ENCODE measurements around the gene VILL.
"Not testable (repeated sequence)": the region's sequence is repeated elsewhere in the genome, so short reads cannot be mapped to it uniquely, and the experiment has no call there.

Gene VILL

GRCh38 chr3:38032328-38032865 lies 41.8 kb downstream of the VILL start:
- no peaks in the 10 kb centered on the region for H3K36me3 ChIP-seq (ENCODE audit: control insufficient read depth in 5 of 5, insufficient read depth in 5 of 5, low read length in 5 of 5)
- peaks cover 0 to 31% (median 21%) of the 10 kb centered on the region in 5 donors for H3K4me1 ChIP-seq (ENCODE audit: control insufficient read depth in 5 of 5, insufficient read depth in 5 of 5, low read length in 5 of 5)
- H3K4me3 ChIP-seq (ENCODE audit: low read depth in 1 of 5, low read length in 5 of 5): no peak overlapping the region
- H3K9ac ChIP-seq (ENCODE audit: low read length in 5 of 5): no peak overlapping the region
- H3K27me3 ChIP-seq (ENCODE audit: control insufficient read depth in 5 of 5, insufficient read depth in 4 of 5, low read length in 5 of 5): no peaks in the 10 kb centered on the region
- no peak overlapping the region for H3K27ac ChIP-seq (ENCODE audit: low read depth, low read length)
- H3K9me3 ChIP-seq (ENCODE audit: control insufficient read depth in 5 of 5, low read length in 5 of 5): no peaks in the 10 kb centered on the region

DNA sequence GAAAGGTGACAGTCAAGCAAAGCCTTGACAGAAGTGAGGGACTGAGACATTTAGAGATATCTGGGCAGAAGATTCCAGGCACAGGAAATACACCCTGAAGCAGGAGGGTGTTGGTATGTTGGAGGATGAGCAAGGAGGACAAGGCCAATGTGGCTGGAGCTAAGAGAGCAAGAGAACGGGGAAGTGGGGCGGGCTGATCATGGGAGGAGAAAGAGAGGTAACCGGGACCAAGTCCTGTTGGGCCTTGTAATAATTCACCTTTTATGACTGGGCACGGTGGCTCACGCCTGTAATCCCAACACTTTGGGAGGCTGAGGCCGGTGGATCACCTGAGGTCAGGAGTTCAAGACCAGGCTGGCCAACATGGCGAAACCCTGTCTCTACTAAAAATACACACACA lies 43.0 kb downstream of the VILL start:
- not testable (repeated sequence) for H3K4me3 ChIP-seq (ENCODE audit: low read depth in 1 of 5, low read length in 5 of 5); H3K27me3 ChIP-seq (ENCODE audit: control insufficient read depth in 5 of 5, insufficient read depth in 4 of 5, low read length in 5 of 5); H3K9me3 ChIP-seq (ENCODE audit: control insufficient read depth in 5 of 5, low read length in 5 of 5); H3K27ac ChIP-seq (ENCODE audit: low read depth, low read length); H3K9ac ChIP-seq (ENCODE audit: low read length in 5 of 5); H3K36me3 ChIP-seq (ENCODE audit: control insufficient read depth in 5 of 5, insufficient read depth in 5 of 5, low read length in 5 of 5)
- H3K4me1 ChIP-seq (ENCODE audit: control insufficient read depth in 5 of 5, insufficient read depth in 5 of 5, low read length in 5 of 5): peaks cover 0 to 22% (median 17%) of the 10 kb centered on the region in 5 donors

GRCh38 chr3:38034335-38034734 lies 43.7 kb downstream of the VILL start:
- not testable (repeated sequence) for H3K9me3 ChIP-seq (ENCODE audit: control insufficient read depth in 5 of 5, low read length in 5 of 5); H3K36me3 ChIP-seq (ENCODE audit: control insufficient read depth in 5 of 5, insufficient read depth in 5 of 5, low read length in 5 of 5); H3K4me3 ChIP-seq (ENCODE audit: low read depth in 1 of 5, low read length in 5 of 5); H3K9ac ChIP-seq (ENCODE audit: low read length in 5 of 5); H3K27me3 ChIP-seq (ENCODE audit: control insufficient read depth in 5 of 5, insufficient read depth in 4 of 5, low read length in 5 of 5); H3K27ac ChIP-seq (ENCODE audit: low read depth, low read length)
- peaks cover 0 to 25% (median 20%) of the 10 kb centered on the region in 5 donors for H3K4me1 ChIP-seq (ENCODE audit: control insufficient read depth in 5 of 5, insufficient read depth in 5 of 5, low read length in 5 of 5)

DNA sequence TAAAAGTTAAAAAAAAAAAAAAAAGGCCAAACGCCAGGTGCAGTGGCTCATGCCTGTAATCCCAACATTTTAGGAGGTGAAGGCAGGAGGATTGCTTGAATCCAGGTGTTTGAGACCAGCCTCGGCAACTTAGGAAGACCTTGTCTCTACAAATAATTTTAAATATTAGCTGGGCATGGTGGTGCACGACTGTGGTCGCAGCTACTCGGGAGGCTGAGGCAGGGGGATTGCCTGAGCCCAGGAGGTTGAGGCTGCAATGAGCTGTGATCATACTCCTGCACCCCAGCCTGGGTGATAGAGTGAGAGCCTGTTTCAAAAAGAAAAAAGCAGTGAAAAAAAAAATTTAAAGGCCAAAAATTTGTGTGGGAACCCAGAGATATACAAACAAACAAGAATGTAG lies 45.7 kb downstream of the VILL start:
- Histone ChIP-seq H3K36me3 (ENCODE audit: control insufficient read depth in 5 of 5, insufficient read depth in 5 of 5, low read length in 5 of 5) (no peaks in the 10 kb centered on the region), H3K4me1 (ENCODE audit: control insufficient read depth in 5 of 5, insufficient read depth in 5 of 5, low read length in 5 of 5) (peaks cover 0 to 22% (median 18%) of the 10 kb centered on the region in 5 donors), H3K4me3 (ENCODE audit: low read depth in 1 of 5, low read length in 5 of 5) (no peak overlapping the region), H3K27me3 (ENCODE audit: control insufficient read depth in 5 of 5, insufficient read depth in 4 of 5, low read length in 5 of 5) (no peaks in the 10 kb centered on the region), H3K9ac (ENCODE audit: low read length in 5 of 5) (no peak overlapping the region), H3K9me3 (ENCODE audit: control insufficient read depth in 5 of 5, low read length in 5 of 5) (no peaks in the 10 kb centered on the region), H3K27ac (ENCODE audit: low read depth, low read length) (no peak overlapping the region)

- Histone ChIP-seq H3K27me3 (ENCODE audit: control insufficient read depth in 5 of 5, insufficient read depth in 4 of 5, low read length in 5 of 5) (no peaks in the 10 kb centered on the region), H3K4me3 (ENCODE audit: low read depth in 1 of 5, low read length in 5 of 5) (no peak overlapping the region), H3K9me3 (ENCODE audit: control insufficient read depth in 5 of 5, low read length in 5 of 5) (no peaks in the 10 kb centered on the region), H3K9ac (ENCODE audit: low read length in 5 of 5) (no peak overlapping the region), H3K36me3 (ENCODE audit: control insufficient read depth in 5 of 5, insufficient read depth in 5 of 5, low read length in 5 of 5) (no peaks in the 10 kb centered on the region), H3K4me1 (ENCODE audit: control insufficient read depth in 5 of 5, insufficient read depth in 5 of 5, low read length in 5 of 5) (peaks cover 0 to 19% (median 18%) of the 10 kb centered on the region in 5 donors), H3K27ac (ENCODE audit: low read depth, low read length) (no peak overlapping the region)
Measured at GRCh38 chr3:38036906-38037305, 46.3 kb downstream of the VILL start.

DNA sequence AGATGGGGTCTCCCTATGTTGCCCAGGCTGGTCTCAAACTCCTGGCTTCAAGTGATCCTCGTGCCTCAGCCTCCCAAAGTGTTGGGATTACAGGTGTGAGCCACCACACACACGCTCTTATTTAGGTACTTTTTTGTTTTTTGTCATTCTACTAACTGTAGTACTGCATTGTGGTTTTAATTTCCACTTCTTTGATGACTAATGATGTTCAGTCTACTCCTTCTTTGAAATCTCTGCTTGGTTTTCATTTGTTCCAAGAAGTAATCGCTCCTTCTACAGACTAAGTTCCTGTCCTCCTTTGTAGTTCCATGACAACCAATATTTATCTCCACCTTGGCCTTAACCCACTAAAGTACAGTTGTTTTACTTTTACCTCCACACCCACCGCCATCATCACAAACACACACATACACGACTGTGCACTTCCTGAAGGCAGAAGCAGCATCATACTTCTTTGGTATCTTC lies 47.9 kb downstream of the VILL start:
- Histone ChIP-seq H3K4me3 (ENCODE audit: low read depth in 1 of 5, low read length in 5 of 5) (peak overlapping the region; percentile 23 to 77 (median 70)), H3K27ac (ENCODE audit: low read depth, low read length) (no peak overlapping the region), H3K9ac (ENCODE audit: low read length in 5 of 5) (peak overlapping the region in 1 of 5 donors; percentile 17), H3K9me3 (ENCODE audit: control insufficient read depth in 5 of 5, low read length in 5 of 5) (no peaks in the 10 kb centered on the region), H3K4me1 (ENCODE audit: control insufficient read depth in 5 of 5, insufficient read depth in 5 of 5, low read length in 5 of 5) (peaks cover 0 to 19% (median 18%) of the 10 kb centered on the region in 5 donors), H3K27me3 (ENCODE audit: control insufficient read depth in 5 of 5, insufficient read depth in 4 of 5, low read length in 5 of 5) (no peaks in the 10 kb centered on the region), H3K36me3 (ENCODE audit: control insufficient read depth in 5 of 5, insufficient read depth in 5 of 5, low read length in 5 of 5) (no peaks in the 10 kb centered on the region)

DNA sequence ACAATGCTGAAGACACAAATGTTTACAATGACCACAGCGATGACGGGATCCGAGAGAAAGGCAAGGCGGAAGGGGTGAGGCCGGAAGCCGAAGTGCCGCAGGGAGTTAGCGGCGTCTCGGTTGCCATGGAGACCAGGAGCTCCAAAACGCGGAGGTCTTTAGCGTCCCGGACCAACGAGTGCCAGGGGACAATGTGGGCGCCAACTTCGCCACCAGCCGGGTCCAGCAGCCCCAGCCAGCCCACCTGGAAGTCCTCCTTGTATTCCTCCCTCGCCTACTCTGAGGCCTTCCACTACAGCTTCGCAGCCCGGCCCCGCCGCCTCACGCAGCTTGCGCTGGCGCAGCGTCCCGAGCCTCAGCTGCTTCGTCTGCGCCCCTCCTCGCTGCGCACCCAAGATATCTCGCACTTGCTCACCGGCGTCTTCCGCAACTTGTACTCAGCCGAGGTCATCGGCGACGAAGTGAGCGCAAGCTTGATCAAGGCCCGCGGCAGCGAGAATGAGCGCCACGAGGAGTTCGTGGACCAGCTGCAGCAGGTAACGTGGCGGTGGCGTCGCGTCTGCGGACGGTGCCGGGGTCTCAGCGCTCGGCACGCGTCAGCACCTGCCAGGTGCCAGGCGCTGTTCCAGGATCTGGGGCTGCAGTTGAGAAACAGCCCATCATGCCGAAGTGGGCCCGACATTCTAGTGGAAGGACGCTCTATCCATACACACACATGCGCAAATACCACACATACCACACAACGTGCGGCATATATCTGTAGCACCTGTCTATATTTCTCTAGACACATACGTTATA lies 48.7 kb downstream of the VILL start, which contains the start of gene DLEC1:
DLEC1 (plus strand) TSS at position 108 of the 798 bp plus-strand sequence; CDS start at position 126, 18 bp downstream.
- Histone ChIP-seq H3K9ac (ENCODE audit: low read length in 5 of 5) (peak within 1 kb of the TSS in 3 of 5 donors; percentile 15 to 60 (median 17)), H3K27ac (ENCODE audit: low read depth, low read length) (no peak within 1 kb of the TSS)

DNA sequence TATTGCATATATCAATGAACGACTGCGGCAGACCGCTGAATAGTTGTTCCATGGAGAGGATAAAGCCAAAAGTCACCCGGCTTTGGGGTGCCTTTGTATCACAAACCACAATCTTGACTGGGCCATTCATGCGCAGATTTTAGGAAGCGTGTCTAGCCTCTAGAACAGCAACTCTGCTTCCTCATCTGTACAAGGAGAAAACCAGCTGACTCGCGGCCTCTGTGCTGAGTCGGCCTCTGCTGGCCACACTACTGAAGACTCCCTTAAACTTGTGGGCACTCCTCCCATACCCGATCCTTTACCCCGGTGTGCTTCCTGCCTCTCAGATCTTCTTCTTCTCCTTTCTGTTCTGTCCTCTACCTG lies 49.3 kb downstream of the VILL start:
- no peak overlapping the region for H3K27ac ChIP-seq (ENCODE audit: low read depth, low read length)

More for the DNA sequence above, 48.7 kb downstream of the VILL start, which contains the start of gene DLEC1:
- peak within 1 kb of the TSS; percentile 52 to 77 (median 70) for H3K4me3 ChIP-seq (ENCODE audit: low read depth in 1 of 5, low read length in 5 of 5)
- H3K9me3 ChIP-seq (ENCODE audit: control insufficient read depth in 5 of 5, low read length in 5 of 5): no peaks in the 10 kb centered on the region
- H3K27me3 ChIP-seq (ENCODE audit: control insufficient read depth in 5 of 5, insufficient read depth in 4 of 5, low read length in 5 of 5): no peaks in the 10 kb centered on the region
- H3K36me3 ChIP-seq (ENCODE audit: control insufficient read depth in 5 of 5, insufficient read depth in 5 of 5, low read length in 5 of 5): no peaks in the 10 kb centered on the region
- H3K4me1 ChIP-seq (ENCODE audit: control insufficient read depth in 5 of 5, insufficient read depth in 5 of 5, low read length in 5 of 5): peaks cover 0 to 19% (median 18%) of the 10 kb centered on the region in 5 donors

DNA sequence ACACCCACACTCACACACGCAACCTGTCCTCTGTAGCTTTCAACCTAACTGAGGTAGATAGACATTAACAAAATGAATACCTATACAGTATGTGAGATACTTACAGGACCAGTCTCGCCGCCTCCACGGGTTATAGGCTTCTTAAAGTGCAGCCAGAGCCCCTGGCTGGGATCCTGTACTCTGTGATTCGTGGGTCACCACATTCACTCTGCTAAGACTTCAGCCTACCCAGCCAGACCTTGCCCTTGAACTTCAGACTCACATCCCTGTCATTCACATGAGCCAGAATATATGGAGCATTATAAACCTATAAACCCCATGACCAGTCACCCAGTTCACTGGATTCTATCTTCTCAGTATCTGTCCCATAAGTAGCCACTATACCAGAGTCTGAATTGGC lies 49.8 kb downstream of the VILL start:
- Histone ChIP-seq H3K27ac (ENCODE audit: low read depth, low read length) (no peak overlapping the region), H3K9me3 (ENCODE audit: control insufficient read depth in 5 of 5, low read length in 5 of 5) (no peaks in the 10 kb centered on the region), H3K36me3 (ENCODE audit: control insufficient read depth in 5 of 5, insufficient read depth in 5 of 5, low read length in 5 of 5) (no peaks in the 10 kb centered on the region), H3K4me1 (ENCODE audit: control insufficient read depth in 5 of 5, insufficient read depth in 5 of 5, low read length in 5 of 5) (peaks cover 0 to 19% (median 18%) of the 10 kb centered on the region in 5 donors), H3K4me3 (ENCODE audit: low read depth in 1 of 5, low read length in 5 of 5) (peak overlapping the region in 2 of 5 donors; percentile 52 to 70), H3K27me3 (ENCODE audit: control insufficient read depth in 5 of 5, insufficient read depth in 4 of 5, low read length in 5 of 5) (no peaks in the 10 kb centered on the region), H3K9ac (ENCODE audit: low read length in 5 of 5) (peak overlapping the region in 1 of 5 donors; percentile 15)

More for the DNA sequence above, 49.3 kb downstream of the VILL start:
- Histone ChIP-seq H3K4me3 (ENCODE audit: low read depth in 1 of 5, low read length in 5 of 5) (peak overlapping the region; percentile 52 to 77 (median 70)), H3K36me3 (ENCODE audit: control insufficient read depth in 5 of 5, insufficient read depth in 5 of 5, low read length in 5 of 5) (no peaks in the 10 kb centered on the region), H3K27me3 (ENCODE audit: control insufficient read depth in 5 of 5, insufficient read depth in 4 of 5, low read length in 5 of 5) (no peaks in the 10 kb centered on the region), H3K9ac (ENCODE audit: low read length in 5 of 5) (peak overlapping the region in 3 of 5 donors; percentile 15 to 60 (median 17)), H3K4me1 (ENCODE audit: control insufficient read depth in 5 of 5, insufficient read depth in 5 of 5, low read length in 5 of 5) (peaks cover 0 to 19% (median 18%) of the 10 kb centered on the region in 5 donors), H3K9me3 (ENCODE audit: control insufficient read depth in 5 of 5, low read length in 5 of 5) (no peaks in the 10 kb centered on the region)

- H3K27ac ChIP-seq (ENCODE audit: low read depth, low read length): no peak overlapping the region
- no peaks in the 10 kb centered on the region for H3K27me3 ChIP-seq (ENCODE audit: control insufficient read depth in 5 of 5, insufficient read depth in 4 of 5, low read length in 5 of 5)
- no peaks in the 10 kb centered on the region for H3K9me3 ChIP-seq (ENCODE audit: control insufficient read depth in 5 of 5, low read length in 5 of 5)
- no peak overlapping the region for H3K9ac ChIP-seq (ENCODE audit: low read length in 5 of 5)
- no peak overlapping the region for H3K4me3 ChIP-seq (ENCODE audit: low read depth in 1 of 5, low read length in 5 of 5)
- peaks cover 0 to 19% (median 18%) of the 10 kb centered on the region in 5 donors for H3K4me1 ChIP-seq (ENCODE audit: control insufficient read depth in 5 of 5, insufficient read depth in 5 of 5, low read length in 5 of 5)
- H3K36me3 ChIP-seq (ENCODE audit: control insufficient read depth in 5 of 5, insufficient read depth in 5 of 5, low read length in 5 of 5): no peaks in the 10 kb centered on the region
Measured at GRCh38 chr3:38043486-38043885, 52.9 kb downstream of the VILL start.

Measured in subcutaneous abdominal adipose tissue (tissue), 5 donors.